Prostate gland (tissue), 2 donors: ENCODE data around the gene CYP4Z1.

Experiments used
- POLR2A ChIP-seq: fragments of 450-650 bp; IDR thresholded peaks from one replicate; pipeline ENCODE4 v1.6.1; 2016; ENCODE audit warnings: antibody characterized with exemption, mild to moderate bottlenecking
- POLR2AphosphoS5 ChIP-seq: sonication (generic); formaldehyde crosslinking; IDR thresholded peaks from one replicate; pipeline ENCODE4 v1.6.1; 2017; ENCODE audit warnings: antibody characterized with exemption
- TF ChIP-seq, protein P1 (sequence below), 4 experiments: fragments of 200-600 bp in 2 of 4; fragments of 450-650 bp in 2 of 4; sonication (generic) in 2 of 4; IDR thresholded peaks; 1 replicate in 3 of 4; 2 replicates in 1 of 4; pipeline ENCODE4 v1.5.1; 2016 to 2019; ENCODE audit warnings: antibody characterized with exemption in 4 of 4, mild to moderate bottlenecking in 2 of 4, moderate library complexity in 2 of 4

DNA sequence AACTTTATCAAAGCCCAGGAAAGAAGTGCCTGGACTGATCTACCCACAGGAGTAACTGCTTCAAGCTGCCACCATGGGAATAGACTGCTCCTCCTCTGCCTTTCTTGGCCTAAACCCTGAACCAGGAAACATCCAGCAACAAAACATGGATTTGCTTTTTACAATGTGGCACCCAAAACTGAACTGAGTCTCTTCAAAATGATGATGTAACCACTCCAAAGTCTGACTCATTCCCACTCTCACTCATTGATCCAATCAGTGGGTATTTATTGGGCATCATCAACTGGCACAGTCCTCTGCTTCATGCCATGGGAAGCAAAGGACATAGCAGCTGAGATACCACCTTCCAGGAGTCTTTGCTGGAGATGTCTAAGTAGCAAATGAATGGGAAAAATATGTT is 93.7 kb downstream of the CYP4Z1 start:
- TF ChIP-seq, protein P1, sequence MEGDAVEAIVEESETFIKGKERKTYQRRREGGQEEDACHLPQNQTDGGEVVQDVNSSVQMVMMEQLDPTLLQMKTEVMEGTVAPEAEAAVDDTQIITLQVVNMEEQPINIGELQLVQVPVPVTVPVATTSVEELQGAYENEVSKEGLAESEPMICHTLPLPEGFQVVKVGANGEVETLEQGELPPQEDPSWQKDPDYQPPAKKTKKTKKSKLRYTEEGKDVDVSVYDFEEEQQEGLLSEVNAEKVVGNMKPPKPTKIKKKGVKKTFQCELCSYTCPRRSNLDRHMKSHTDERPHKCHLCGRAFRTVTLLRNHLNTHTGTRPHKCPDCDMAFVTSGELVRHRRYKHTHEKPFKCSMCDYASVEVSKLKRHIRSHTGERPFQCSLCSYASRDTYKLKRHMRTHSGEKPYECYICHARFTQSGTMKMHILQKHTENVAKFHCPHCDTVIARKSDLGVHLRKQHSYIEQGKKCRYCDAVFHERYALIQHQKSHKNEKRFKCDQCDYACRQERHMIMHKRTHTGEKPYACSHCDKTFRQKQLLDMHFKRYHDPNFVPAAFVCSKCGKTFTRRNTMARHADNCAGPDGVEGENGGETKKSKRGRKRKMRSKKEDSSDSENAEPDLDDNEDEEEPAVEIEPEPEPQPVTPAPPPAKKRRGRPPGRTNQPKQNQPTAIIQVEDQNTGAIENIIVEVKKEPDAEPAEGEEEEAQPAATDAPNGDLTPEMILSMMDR (IDR thresholded peaks at IDR 0.05) = no peak
- no peak for TF ChIP-seq POLR2AphosphoS5
- no peak for TF ChIP-seq POLR2A
